DND-41 (cell line): ENCODE results near the gene MAP3K2.
A peak's percentile ranks its signal among the peaks of the same experiment; 100 is the strongest.

Experiments
- ATAC-seq: fragments of 200-7000 bp; cut with Tn5 transposase; 3 replicates; pipeline ENCODE4 v1.9.1; 2021; ENCODE audit warnings: low read depth; ENCODE audit not compliant: insufficient read depth
- DNase-seq: peaks from one replicate; pipeline ENCODE4 v3.0.0-alpha.2; 2020
- H2AFZ ChIP-seq: 2 replicates; pipeline ENCODE4 v1.6.0; 2012; ENCODE audit warnings: low read depth, low read length
- H3K27ac ChIP-seq: 2 replicates; pipeline ENCODE4 v1.5.1; 2012; ENCODE audit warnings: low read length, inconsistent platforms
- H3K27me3 ChIP-seq: fragments of 200-600 bp; sonication (generic); 2 replicates; pipeline ENCODE4 v1.6.0; 2012; ENCODE audit warnings: low read length, mild to moderate bottlenecking, inconsistent platforms; ENCODE audit not compliant: insufficient read depth, poor library complexity
- H3K36me3 ChIP-seq: 2 replicates; pipeline ENCODE4 v1.5.1; 2012; ENCODE audit warnings: low read length, inconsistent platforms; ENCODE audit not compliant: insufficient read depth
- H3K4me1 ChIP-seq: 2 replicates; pipeline ENCODE4 v1.5.1; 2012; ENCODE audit warnings: mild to moderate bottlenecking, low read length; ENCODE audit not compliant: insufficient read depth
- H3K4me2 ChIP-seq: 2 replicates; pipeline ENCODE4 v1.6.0; 2012; ENCODE audit warnings: mild to moderate bottlenecking, moderate library complexity, low read length, inconsistent platforms; ENCODE audit not compliant: insufficient read depth
- H3K4me3 ChIP-seq, 2 experiments: fragments of 200-600 bp in 1 of 2; shearing (Covaris generic) in 1 of 2; 2 replicates each; pipeline ENCODE4 v1.5.1; 2012 to 2016; ENCODE audit warnings: inconsistent platforms in 2 of 2, low read length in 2 of 2, mild to moderate bottlenecking in 2 of 2, low read depth in 1 of 2, moderate library complexity in 1 of 2
- H3K79me2 ChIP-seq: 2 replicates; pipeline ENCODE4 v1.6.0; 2012; ENCODE audit warnings: low read length, inconsistent platforms; ENCODE audit not compliant: insufficient read depth
- H3K9ac ChIP-seq: 2 replicates; pipeline ENCODE4 v1.6.0; 2012; ENCODE audit warnings: low read depth, mild to moderate bottlenecking, inconsistent platforms, low read length, moderate library complexity
- H3K9me3 ChIP-seq: 2 replicates; pipeline ENCODE4 v1.5.1; 2012; ENCODE audit warnings: low read length, moderate library complexity, mild to moderate bottlenecking, inconsistent platforms; ENCODE audit not compliant: insufficient read depth, severe bottlenecking
- H4K20me1 ChIP-seq: 2 replicates; pipeline ENCODE4 v1.6.0; 2012; ENCODE audit warnings: low read length; ENCODE audit not compliant: insufficient read depth
- CTCF ChIP-seq: IDR thresholded peaks from 2 replicates; pipeline ENCODE4 v1.5.1; 2012; ENCODE audit warnings: borderline replicate concordance, low read length, moderate library complexity, mild to moderate bottlenecking; ENCODE audit not compliant: poor library complexity, severe bottlenecking; ENCODE audit errors: extremely low read depth
- EZH2 ChIP-seq: IDR thresholded peaks from 3 replicates; pipeline ENCODE4 v1.6.1; 2012; ENCODE audit warnings: borderline replicate concordance, low read depth, mild to moderate bottlenecking, moderate library complexity, low read length, inconsistent platforms; ENCODE audit not compliant: severe bottlenecking

Gene MAP3K2

GRCh38 chr2:127416506-127417001 is 28.8 kb upstream of the MAP3K2 start:
- Histone ChIP-seq H3K4me1 (peaks cover 39% of the 10 kb centered on the region), H3K36me3 (no peaks in the 10 kb centered on the region), H3K27ac (peak overlapping the region; percentile 94), H3K4me3 (peak overlapping the region in 1 of 2 experiments; percentile 53; a peak in 2 of 4 replicates), H3K27me3 (no peaks in the 10 kb centered on the region), H3K79me2 (no peaks in the 10 kb centered on the region), H3K9ac (peak overlapping the region; percentile 61), H2AFZ (peak overlapping the region; percentile 35; the same call in 1 of the 2 replicates), H4K20me1 (no peaks in the 10 kb centered on the region), H3K4me2 (peak overlapping the region; percentile 75), H3K9me3 (no peaks in the 10 kb centered on the region)
- peak; percentile 94 for DNase-seq
- peak; percentile 90 for ATAC-seq
- peak; percentile 6 for TF ChIP-seq CTCF
- no peak for TF ChIP-seq EZH2

DNA sequence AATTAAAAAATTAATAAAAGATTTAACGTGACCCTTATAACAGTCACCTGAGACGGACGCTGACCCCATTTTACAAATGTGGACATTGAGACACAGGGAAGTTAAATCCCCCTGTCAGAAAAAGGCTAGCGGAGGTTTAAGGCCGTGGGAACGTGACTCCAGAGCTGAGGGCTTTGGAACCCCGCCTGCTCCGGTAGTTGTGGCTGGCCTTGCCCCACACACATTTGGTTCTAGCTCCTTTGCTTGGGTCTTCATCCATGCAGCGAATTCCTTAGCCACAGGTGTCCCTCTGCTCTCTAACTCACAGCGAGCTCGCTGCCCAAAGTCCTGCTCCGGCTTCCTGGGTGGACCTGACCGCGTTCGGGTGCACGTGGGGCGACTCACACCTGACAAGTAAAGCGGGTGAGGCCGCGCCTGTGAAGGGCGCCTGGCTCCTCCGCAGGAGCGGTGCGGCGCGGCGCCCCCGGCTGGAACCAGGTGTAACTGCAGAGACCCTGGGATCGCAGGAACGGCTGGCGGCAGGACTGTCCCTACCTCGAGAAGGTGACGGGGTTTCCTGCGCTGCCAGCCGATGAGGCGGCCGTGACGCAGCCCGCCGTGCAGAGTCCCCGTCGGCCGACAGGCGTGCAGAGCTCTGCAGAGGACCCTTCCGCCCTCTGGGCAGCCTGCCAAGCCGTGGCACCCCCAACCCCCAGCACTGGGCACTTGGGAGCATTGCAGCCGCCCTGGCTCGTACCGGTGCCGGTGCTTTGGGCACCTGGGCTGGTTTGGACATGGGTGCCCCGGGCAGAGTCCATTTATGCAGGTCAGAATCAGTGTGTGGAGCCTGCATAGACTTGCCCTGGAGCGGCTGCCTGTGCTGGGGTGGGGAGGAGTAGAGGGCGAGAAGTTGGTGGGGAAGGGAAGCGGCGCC is 28.1 kb upstream of the MAP3K2 start:
- H3K79me2 ChIP-seq = no peaks in the 10 kb centered on the region
- H3K27ac ChIP-seq = peak overlapping the region; percentile 94
- no peaks in the 10 kb centered on the region for H4K20me1 ChIP-seq
- no peaks in the 10 kb centered on the region for H3K27me3 ChIP-seq
- peak overlapping the region in 1 of 2 experiments; percentile 53; a peak in 3 of 4 replicates for H3K4me3 ChIP-seq
- TF ChIP-seq EZH2 = no peak
- TF ChIP-seq CTCF = peak; percentile 74
- ATAC-seq = peak; percentile 34
- DNase-seq = peak; percentile 64
- no peaks in the 10 kb centered on the region for H3K9me3 ChIP-seq
- H2AFZ ChIP-seq = peak overlapping the region; percentile 64
- H3K4me1 ChIP-seq = peaks cover 39% of the 10 kb centered on the region
- no peaks in the 10 kb centered on the region for H3K36me3 ChIP-seq
- peak overlapping the region; percentile 61 for H3K9ac ChIP-seq
- H3K4me2 ChIP-seq = peak overlapping the region; percentile 75

- peak overlapping the region; percentile 44 for H3K27ac ChIP-seq
- peaks cover 39% of the 10 kb centered on the region for H3K4me1 ChIP-seq
- TF ChIP-seq CTCF = no peak
- no peak for TF ChIP-seq EZH2
- H3K27me3 ChIP-seq = no peaks in the 10 kb centered on the region
- no peaks in the 10 kb centered on the region for H3K79me2 ChIP-seq
- no peak overlapping the region for H3K4me3 ChIP-seq
- H3K4me2 ChIP-seq = peak overlapping the region; percentile 75; the same call in 1 of the 2 replicates
- no peak overlapping the region for H2AFZ ChIP-seq
- H3K9ac ChIP-seq = no peak overlapping the region; the same call in 1 of the 2 replicates
- ATAC-seq (no peak), DNase-seq (no peak)
- no peaks in the 10 kb centered on the region for H3K36me3 ChIP-seq
- no peaks in the 10 kb centered on the region for H4K20me1 ChIP-seq
- no peaks in the 10 kb centered on the region for H3K9me3 ChIP-seq
Observed at GRCh38 chr2:127414638-127415592, 27.1 kb upstream of the MAP3K2 start.
